OCI-LY3 (cell line): ENCODE results near the gene LRRC38.

Experiments
- H2AFZ ChIP-seq: fragments of 200-600, 300-600 bp; shearing (Covaris generic); 2 replicates; pipeline ENCODE4 v1.6.0; 2014; ENCODE audit warnings: antibody characterized with exemption, low read depth, low read length
- H3K27ac ChIP-seq: fragments of 200-600, 300-600 bp; sonication (generic); 2 replicates; pipeline ENCODE4 v1.5.1; 2014; ENCODE audit warnings: mild to moderate bottlenecking, low read length, moderate library complexity, mixed read lengths
- H3K27me3 ChIP-seq: fragments of 200-600, 300-600 bp; sonication (generic); 2 replicates; pipeline ENCODE4 v1.6.1; 2014; ENCODE audit warnings: low read depth, low read length, mixed read lengths
- H3K36me3 ChIP-seq: fragments of 200-600, 300-600 bp; sonication (generic); replicated peaks from 2 replicates; pipeline ENCODE3; 2014; ENCODE audit warnings: low read depth, low read length, mixed read lengths
- H3K4me1 ChIP-seq: fragments of 300-600, 200-600 bp; sonication (generic); 2 replicates; pipeline ENCODE4 v1.6.1; 2014; ENCODE audit warnings: low read length, mixed read lengths
- H3K4me2 ChIP-seq: fragments of 200-600, 300-600 bp; sonication (generic); 2 replicates; pipeline ENCODE4 v1.6.1; 2014; ENCODE audit warnings: low read length, mixed read lengths
- H3K4me3 ChIP-seq: fragments of 300-600, 200-600 bp; sonication (generic); 2 replicates; pipeline ENCODE4 v1.5.1; 2014; ENCODE audit warnings: antibody characterized with exemption, mild to moderate bottlenecking, low read length, moderate library complexity
- H3K79me2 ChIP-seq: fragments of 300-600, 200-600 bp; shearing (Covaris generic); 2 replicates; pipeline ENCODE4 v1.6.1; 2014; ENCODE audit warnings: mild to moderate bottlenecking, low read length, mixed read lengths
- H3K9ac ChIP-seq: fragments of 300-600, 200-600 bp; shearing (Covaris generic); 2 replicates; pipeline ENCODE4 v1.6.0; 2014; ENCODE audit warnings: mild to moderate bottlenecking, low read length, moderate library complexity
- H3K9me3 ChIP-seq: fragments of 200-600, 300-600 bp; shearing (Covaris generic); 2 replicates; pipeline ENCODE4 v1.6.1; 2014; ENCODE audit warnings: low read length, mixed read lengths; ENCODE audit not compliant: insufficient read depth
- H4K20me1 ChIP-seq: fragments of 200-600, 300-600 bp; sonication (generic); 2 replicates; pipeline ENCODE4 v1.6.1; 2016; ENCODE audit warnings: low read length, mixed read lengths; ENCODE audit not compliant: insufficient read depth
- EZH2phosphoT487 ChIP-seq: fragments of 200-600 bp; shearing (Covaris generic); IDR thresholded peaks from 2 replicates; pipeline ENCODE4 v1.6.1; 2018; ENCODE audit warnings: antibody characterized with exemption, mixed run types, low read depth
- TF ChIP-seq, protein P1 (sequence below): fragments of 200-600, 300-600 bp; sonication (generic); IDR thresholded peaks from 2 replicates; pipeline ENCODE4 v1.5.1; 2014; ENCODE audit warnings: antibody characterized with exemption, low read length, low read depth

The LRRC38 gene

DNA sequence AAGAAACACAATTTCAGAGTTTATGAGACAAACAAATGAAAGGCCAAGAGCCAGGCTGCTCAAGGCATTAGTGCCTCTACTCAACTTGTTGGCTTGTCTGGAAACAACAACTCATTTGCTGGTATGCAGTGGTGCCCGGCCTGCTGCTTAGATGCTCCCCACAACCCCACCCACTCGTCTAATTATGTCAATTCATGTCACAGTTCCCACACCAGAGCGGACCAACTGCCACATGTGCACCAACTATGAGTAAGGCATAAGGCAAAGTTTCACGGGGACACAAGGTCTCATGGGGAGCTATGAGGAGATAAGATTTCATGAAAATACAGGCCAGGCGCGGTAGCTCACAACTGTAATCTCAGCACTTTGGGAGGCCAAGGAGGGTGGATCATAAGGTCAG lies 34.5 kb upstream of the LRRC38 start:
- H3K9ac ChIP-seq: no peak overlapping the region
- H3K4me1 ChIP-seq: no peaks in the 10 kb centered on the region
- no peak overlapping the region for H3K4me3 ChIP-seq
- H4K20me1 ChIP-seq: no peaks in the 10 kb centered on the region
- TF ChIP-seq, protein P1, sequence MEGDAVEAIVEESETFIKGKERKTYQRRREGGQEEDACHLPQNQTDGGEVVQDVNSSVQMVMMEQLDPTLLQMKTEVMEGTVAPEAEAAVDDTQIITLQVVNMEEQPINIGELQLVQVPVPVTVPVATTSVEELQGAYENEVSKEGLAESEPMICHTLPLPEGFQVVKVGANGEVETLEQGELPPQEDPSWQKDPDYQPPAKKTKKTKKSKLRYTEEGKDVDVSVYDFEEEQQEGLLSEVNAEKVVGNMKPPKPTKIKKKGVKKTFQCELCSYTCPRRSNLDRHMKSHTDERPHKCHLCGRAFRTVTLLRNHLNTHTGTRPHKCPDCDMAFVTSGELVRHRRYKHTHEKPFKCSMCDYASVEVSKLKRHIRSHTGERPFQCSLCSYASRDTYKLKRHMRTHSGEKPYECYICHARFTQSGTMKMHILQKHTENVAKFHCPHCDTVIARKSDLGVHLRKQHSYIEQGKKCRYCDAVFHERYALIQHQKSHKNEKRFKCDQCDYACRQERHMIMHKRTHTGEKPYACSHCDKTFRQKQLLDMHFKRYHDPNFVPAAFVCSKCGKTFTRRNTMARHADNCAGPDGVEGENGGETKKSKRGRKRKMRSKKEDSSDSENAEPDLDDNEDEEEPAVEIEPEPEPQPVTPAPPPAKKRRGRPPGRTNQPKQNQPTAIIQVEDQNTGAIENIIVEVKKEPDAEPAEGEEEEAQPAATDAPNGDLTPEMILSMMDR: no peak
- no peak for TF ChIP-seq EZH2phosphoT487
- H3K36me3 ChIP-seq: no peaks in the 10 kb centered on the region
- no peak overlapping the region for H2AFZ ChIP-seq
- no peaks in the 10 kb centered on the region for H3K79me2 ChIP-seq
- H3K27ac ChIP-seq: no peak overlapping the region
- no peaks in the 10 kb centered on the region for H3K27me3 ChIP-seq
- no peak overlapping the region for H3K4me2 ChIP-seq
- H3K9me3 ChIP-seq: no peaks in the 10 kb centered on the region

DNA sequence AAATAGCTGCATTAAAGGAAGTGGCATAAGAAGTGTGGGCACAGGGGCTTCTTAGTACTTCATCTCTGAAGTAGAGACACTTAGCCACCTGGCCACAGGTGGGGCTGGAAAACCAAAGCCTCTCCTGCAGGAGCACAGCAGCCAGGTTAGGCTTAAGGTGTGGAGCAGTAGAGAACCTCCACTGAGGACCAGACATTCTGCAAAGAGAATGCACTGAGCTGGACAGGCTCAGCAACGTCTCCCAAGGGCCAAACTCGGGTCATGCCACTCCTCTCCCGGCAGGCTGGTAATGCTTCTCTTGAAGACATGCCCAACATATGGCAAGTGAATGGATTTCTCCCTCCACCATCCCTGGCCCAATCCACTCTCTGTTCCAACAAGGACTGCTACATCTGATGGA lies 33.0 kb upstream of the LRRC38 start:
- Histone ChIP-seq H3K27me3 (no peaks in the 10 kb centered on the region), H3K4me2 (no peak overlapping the region), H3K9ac (no peak overlapping the region), H3K27ac (no peak overlapping the region), H4K20me1 (no peaks in the 10 kb centered on the region), H3K4me3 (no peak overlapping the region), H3K9me3 (no peaks in the 10 kb centered on the region), H2AFZ (no peak overlapping the region), H3K79me2 (no peaks in the 10 kb centered on the region), H3K36me3 (no peaks in the 10 kb centered on the region), H3K4me1 (no peaks in the 10 kb centered on the region)
- no peak for TF ChIP-seq EZH2phosphoT487
- TF ChIP-seq, protein P1: no peak

DNA sequence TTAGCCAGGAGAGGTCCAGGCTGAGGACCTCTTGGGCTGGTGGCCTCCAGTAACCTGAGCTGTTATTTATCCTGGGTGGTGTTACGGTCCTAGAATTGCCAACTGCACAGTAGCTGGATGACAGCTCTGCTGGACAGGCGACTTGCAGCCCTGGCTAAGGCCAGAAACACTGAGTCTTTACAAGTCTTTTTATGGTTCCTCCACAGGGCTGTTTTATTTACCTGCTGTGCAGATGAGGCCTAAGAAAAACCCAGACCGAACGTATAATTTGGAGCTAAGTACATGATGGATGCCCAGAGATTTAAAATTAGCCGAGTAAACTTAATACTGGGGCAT lies 30.4 kb upstream of the LRRC38 start:
- no peaks in the 10 kb centered on the region for H3K9me3 ChIP-seq
- TF ChIP-seq, protein P1: no peak
- TF ChIP-seq EZH2phosphoT487: no peak
- no peak overlapping the region for H3K9ac ChIP-seq
- no peak overlapping the region for H3K27ac ChIP-seq
- no peaks in the 10 kb centered on the region for H3K4me1 ChIP-seq
- H3K27me3 ChIP-seq: no peaks in the 10 kb centered on the region
- no peak overlapping the region for H2AFZ ChIP-seq
- no peak overlapping the region for H3K4me3 ChIP-seq
- H3K79me2 ChIP-seq: no peaks in the 10 kb centered on the region
- H4K20me1 ChIP-seq: no peaks in the 10 kb centered on the region
- H3K4me2 ChIP-seq: no peak overlapping the region
- H3K36me3 ChIP-seq: no peaks in the 10 kb centered on the region

DNA sequence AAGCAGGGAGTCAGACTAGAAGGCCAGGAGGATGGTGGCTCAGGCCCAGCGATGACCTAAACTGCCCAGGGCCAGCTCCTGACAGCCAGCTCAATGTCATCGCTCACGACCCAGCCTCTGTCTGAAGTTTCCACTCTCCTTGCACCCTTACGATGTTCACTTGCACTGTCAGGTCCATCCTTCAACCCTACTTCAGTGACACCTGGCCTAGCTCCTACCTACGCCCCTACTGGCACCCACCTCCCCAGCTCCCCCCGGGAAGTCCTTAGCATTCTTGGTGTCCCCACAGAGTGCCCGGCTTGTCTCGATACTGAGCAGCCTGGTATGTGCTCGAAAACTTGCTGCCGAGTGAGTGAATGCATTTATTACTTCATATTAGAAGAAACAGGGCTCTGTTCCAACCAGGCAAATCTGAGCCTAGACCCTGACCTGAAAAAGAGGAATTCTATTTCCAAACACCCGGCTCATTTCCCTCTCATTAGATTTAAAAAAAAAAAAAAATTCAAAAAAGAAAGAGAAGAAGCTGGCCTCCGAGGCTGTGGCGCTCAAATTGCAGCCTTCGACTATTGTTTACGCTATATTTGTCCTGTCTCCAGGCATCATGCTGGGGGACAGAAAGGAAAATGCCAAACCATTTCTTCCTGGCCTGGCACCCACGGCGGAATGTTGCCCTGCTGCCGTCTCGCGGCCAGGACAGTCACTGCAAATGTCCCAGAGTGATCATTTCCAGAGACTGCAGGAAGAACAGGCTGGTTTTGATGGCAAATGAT lies 29.8 kb upstream of the LRRC38 start:
- no peaks in the 10 kb centered on the region for H3K27me3 ChIP-seq
- no peak overlapping the region for H3K4me3 ChIP-seq
- H3K9ac ChIP-seq: no peak overlapping the region
- no peaks in the 10 kb centered on the region for H3K4me1 ChIP-seq
- H3K4me2 ChIP-seq: no peak overlapping the region
- H3K79me2 ChIP-seq: no peaks in the 10 kb centered on the region
- H3K27ac ChIP-seq: no peak overlapping the region
- H3K36me3 ChIP-seq: no peaks in the 10 kb centered on the region
- H2AFZ ChIP-seq: no peak overlapping the region
- H3K9me3 ChIP-seq: no peaks in the 10 kb centered on the region
- no peak for TF ChIP-seq EZH2phosphoT487
- TF ChIP-seq, protein P1: no peak
- H4K20me1 ChIP-seq: no peaks in the 10 kb centered on the region
